ENCODE measurements around the gene CDK6. TPM values are rescaled to one million over a fixed set of nuclear protein-coding genes. Genes with fewer than 3 reads are reported as not detected.
A peak's percentile ranks its signal among the peaks of the same experiment; 100 is the strongest.
"Not testable (repeated sequence)": the region's sequence is repeated elsewhere in the genome, so short reads cannot be mapped to it uniquely, and the experiment has no call there.

Gene CDK6
- total RNA-seq, 1 donor from 2014 or later: 23.3 TPM

DNA sequence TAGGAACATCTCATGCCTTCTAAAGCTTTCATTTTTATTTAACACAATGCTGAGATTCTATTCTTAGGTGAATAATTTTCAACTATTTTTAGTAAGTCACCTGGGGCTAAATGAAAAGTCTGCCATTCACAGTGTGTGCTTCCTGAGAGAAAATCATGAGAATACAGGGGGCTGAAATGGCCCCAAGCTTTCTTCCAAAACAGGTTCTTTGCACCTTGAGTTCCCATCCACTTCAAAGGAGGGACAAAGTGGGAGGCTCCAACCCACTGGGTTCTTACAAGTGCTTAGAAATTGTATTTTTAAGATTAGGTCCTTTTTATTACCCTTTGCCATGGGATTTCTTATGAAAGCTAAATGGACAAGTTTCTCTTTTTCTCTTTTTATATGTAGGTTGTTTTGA, 224.6 kb downstream of the CDK6 start:
- Mint-ChIP-seq H3K4me1 (ENCODE audit: low read depth) (peaks cover 2% of the 10 kb centered on the region), H3K4me3 (ENCODE audit: low read depth) (no peak overlapping the region), H3K36me3 (ENCODE audit: insufficient read depth) (no peaks in the 10 kb centered on the region), H3K9me3 (ENCODE audit: low read depth) (no peaks in the 10 kb centered on the region), H3K27ac (no peak overlapping the region), H3K27me3 (peaks cover 14% of the 10 kb centered on the region)
- DNase-seq (ENCODE audit: low spot score, unreplicated experiment): no peak
- TF ChIP-seq, protein P1, sequence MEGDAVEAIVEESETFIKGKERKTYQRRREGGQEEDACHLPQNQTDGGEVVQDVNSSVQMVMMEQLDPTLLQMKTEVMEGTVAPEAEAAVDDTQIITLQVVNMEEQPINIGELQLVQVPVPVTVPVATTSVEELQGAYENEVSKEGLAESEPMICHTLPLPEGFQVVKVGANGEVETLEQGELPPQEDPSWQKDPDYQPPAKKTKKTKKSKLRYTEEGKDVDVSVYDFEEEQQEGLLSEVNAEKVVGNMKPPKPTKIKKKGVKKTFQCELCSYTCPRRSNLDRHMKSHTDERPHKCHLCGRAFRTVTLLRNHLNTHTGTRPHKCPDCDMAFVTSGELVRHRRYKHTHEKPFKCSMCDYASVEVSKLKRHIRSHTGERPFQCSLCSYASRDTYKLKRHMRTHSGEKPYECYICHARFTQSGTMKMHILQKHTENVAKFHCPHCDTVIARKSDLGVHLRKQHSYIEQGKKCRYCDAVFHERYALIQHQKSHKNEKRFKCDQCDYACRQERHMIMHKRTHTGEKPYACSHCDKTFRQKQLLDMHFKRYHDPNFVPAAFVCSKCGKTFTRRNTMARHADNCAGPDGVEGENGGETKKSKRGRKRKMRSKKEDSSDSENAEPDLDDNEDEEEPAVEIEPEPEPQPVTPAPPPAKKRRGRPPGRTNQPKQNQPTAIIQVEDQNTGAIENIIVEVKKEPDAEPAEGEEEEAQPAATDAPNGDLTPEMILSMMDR (IDR thresholded peaks at IDR 0.05; ENCODE audit: unreplicated experiment): no peak

DNA sequence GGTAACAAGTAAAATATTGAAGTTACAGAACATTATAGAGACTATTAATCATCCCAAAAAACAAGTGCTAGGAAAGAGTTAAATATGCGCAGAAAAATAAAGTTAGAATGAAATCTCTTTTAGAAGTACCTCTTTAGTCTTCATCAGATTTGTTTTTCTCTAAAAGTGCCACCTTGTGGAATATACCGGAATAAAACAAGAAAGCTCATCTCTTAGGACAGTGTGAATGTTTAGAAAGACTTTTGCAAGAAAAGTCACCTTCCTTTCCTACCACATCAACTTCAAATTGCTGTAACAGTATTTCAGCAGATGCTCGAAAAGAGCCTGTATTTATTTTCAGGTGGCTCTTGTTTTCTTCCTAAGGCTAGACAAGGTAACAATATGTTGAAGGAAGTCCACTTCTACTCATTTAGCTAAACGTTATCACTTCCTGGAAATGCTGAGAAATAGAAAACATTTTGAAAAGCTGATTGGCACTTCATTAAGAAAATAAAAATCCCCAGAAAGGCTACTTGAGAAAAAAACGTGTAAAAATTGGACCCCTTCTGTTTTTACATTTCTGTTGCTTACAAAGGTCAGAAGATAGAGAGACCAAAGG, 226.4 kb downstream of the CDK6 start:
- no peak overlapping the region for H3K27ac Mint-ChIP-seq
- no peaks in the 10 kb centered on the region for H3K36me3 Mint-ChIP-seq (ENCODE audit: insufficient read depth)
- no peak overlapping the region for H3K4me3 Mint-ChIP-seq (ENCODE audit: low read depth)
- no peak for DNase-seq (ENCODE audit: low spot score, unreplicated experiment)
- TF ChIP-seq, protein P1 (IDR thresholded peaks at IDR 0.05; ENCODE audit: unreplicated experiment): peak; percentile 48
- H3K9me3 Mint-ChIP-seq (ENCODE audit: low read depth): no peaks in the 10 kb centered on the region
- H3K4me1 Mint-ChIP-seq (ENCODE audit: low read depth): peaks cover 2% of the 10 kb centered on the region
- peaks cover 14% of the 10 kb centered on the region for H3K27me3 Mint-ChIP-seq

- Mint-ChIP-seq H3K27ac (peak overlapping the region; percentile 81), H3K9me3 (ENCODE audit: low read depth) (no peaks in the 10 kb centered on the region), H3K4me3 (ENCODE audit: low read depth) (peak overlapping the region; percentile 73), H3K4me1 (ENCODE audit: low read depth) (peaks cover 2% of the 10 kb centered on the region), H3K27me3 (peaks cover 14% of the 10 kb centered on the region), H3K36me3 (ENCODE audit: insufficient read depth) (no peaks in the 10 kb centered on the region)
- DNase-seq (ENCODE audit: low spot score, unreplicated experiment): peak; percentile 46
- TF ChIP-seq, protein P1 (IDR thresholded peaks at IDR 0.05; ENCODE audit: unreplicated experiment): no peak
Observed at GRCh38 chr7:92608380-92609322, 227.7 kb downstream of the CDK6 start.

- no peak for DNase-seq (ENCODE audit: low spot score, unreplicated experiment)
- H3K27me3 Mint-ChIP-seq: peaks cover 14% of the 10 kb centered on the region
- H3K4me3 Mint-ChIP-seq (ENCODE audit: low read depth): no peak overlapping the region
- peaks cover 2% of the 10 kb centered on the region for H3K4me1 Mint-ChIP-seq (ENCODE audit: low read depth)
- TF ChIP-seq, protein P1 (IDR thresholded peaks at IDR 0.05; ENCODE audit: unreplicated experiment): no peak
- H3K9me3 Mint-ChIP-seq (ENCODE audit: low read depth): no peaks in the 10 kb centered on the region
- H3K36me3 Mint-ChIP-seq (ENCODE audit: insufficient read depth): no peaks in the 10 kb centered on the region
- no peak overlapping the region for H3K27ac Mint-ChIP-seq
Observed at GRCh38 chr7:92606985-92607384, 229.4 kb downstream of the CDK6 start.

DNA sequence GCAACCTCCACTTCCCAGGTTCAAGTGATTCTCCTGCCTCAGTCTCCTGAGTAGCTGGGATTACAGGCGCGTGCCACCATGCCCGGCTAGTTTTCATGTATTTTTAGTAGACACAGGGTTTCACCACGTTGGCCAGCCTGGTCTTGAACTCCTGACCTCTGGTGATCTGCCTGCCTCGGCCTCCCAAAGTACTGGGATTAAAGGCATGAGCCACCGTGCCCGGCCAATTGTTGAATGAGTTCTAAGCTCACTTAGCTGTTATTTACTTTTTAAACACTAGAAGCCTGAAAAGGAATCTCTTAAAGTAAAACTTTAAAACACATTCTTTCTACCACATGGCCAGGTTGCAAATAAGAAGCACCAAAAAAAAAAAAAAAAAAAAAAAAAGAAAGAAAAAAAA, 231.9 kb downstream of the CDK6 start:
- H3K4me3 Mint-ChIP-seq (ENCODE audit: low read depth); H3K9me3 Mint-ChIP-seq (ENCODE audit: low read depth); H3K27ac Mint-ChIP-seq; H3K36me3 Mint-ChIP-seq (ENCODE audit: insufficient read depth); H3K4me1 Mint-ChIP-seq (ENCODE audit: low read depth); DNase-seq (ENCODE audit: low spot score, unreplicated experiment): not testable (repeated sequence)
- peaks cover 14% of the 10 kb centered on the region for H3K27me3 Mint-ChIP-seq
